Progenitor cell of endocrine pancreas (in vitro differentiated cells): ENCODE results near the gene BICC1. TPM values are rescaled to one million over a fixed set of nuclear protein-coding genes. Genes with fewer than 3 reads are reported as not detected.

Experiments
- DNase-seq: peaks from one replicate; pipeline ENCODE4 v3.0.0; 2021; ENCODE audit warnings: low spot score; ENCODE audit not compliant: unreplicated experiment
- H3K27ac Mint-ChIP-seq: 2 replicates; pipeline ENCODE4 v1.8.0; 2021; ENCODE audit warnings: mild to moderate bottlenecking, moderate library complexity, mixed read lengths
- H3K27me3 Mint-ChIP-seq: 2 replicates; pipeline ENCODE4 v1.8.0; 2021; ENCODE audit warnings: mixed read lengths
- H3K36me3 Mint-ChIP-seq: 2 replicates; pipeline ENCODE4 v1.8.0; 2022; ENCODE audit warnings: mixed read lengths; ENCODE audit not compliant: insufficient read depth
- H3K4me1 Mint-ChIP-seq: 2 replicates; pipeline ENCODE4 v1.8.0; 2021; ENCODE audit warnings: low read depth, mixed read lengths
- H3K4me3 Mint-ChIP-seq: 2 replicates; pipeline ENCODE4 v1.8.0; 2021; ENCODE audit warnings: low read depth, mild to moderate bottlenecking, moderate library complexity, mixed read lengths
- H3K9me3 Mint-ChIP-seq: 2 replicates; pipeline ENCODE4 v1.8.0; 2021; ENCODE audit warnings: low read depth, mixed read lengths
- CTCF ChIP-seq: fragments of 200-600 bp; sonication (generic); IDR thresholded peaks from one replicate; pipeline ENCODE4 v1.5.0; 2021; ENCODE audit warnings: antibody characterized with exemption, mild to moderate bottlenecking; ENCODE audit not compliant: unreplicated experiment
- total RNA-seq: library from RNA; stranded (reverse); gene quantifications from 2 replicates; pipeline ENCODE4 v1.2.1, GENCODE V29; 2021

BICC1 gene
- total RNA-seq, 1 donor from 2014 or later = 4.9 TPM

DNA sequence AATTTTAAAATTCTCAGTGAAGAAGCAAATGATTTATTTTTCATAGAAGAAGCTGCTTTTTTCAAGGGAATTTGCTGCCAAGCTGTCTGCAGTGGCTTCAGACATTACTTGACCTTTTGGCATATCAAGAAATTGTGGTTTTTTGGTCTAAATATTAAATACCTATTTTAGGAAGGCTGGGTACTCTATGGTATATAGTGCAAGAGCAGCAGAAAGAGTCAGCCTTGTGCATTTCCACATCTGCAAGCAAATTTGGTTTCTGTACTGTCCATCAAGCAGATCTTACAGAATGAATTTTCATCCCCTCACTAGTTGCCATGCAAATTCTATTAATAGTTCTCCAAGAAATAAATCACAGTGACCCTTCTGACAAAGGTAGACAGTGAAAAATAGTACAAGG lies 222.0 kb downstream of the BICC1 start:
- no peak overlapping the region for H3K27ac Mint-ChIP-seq
- H3K4me3 Mint-ChIP-seq = no peak overlapping the region
- TF ChIP-seq CTCF = no peak
- H3K4me1 Mint-ChIP-seq = no peaks in the 10 kb centered on the region
- H3K9me3 Mint-ChIP-seq = peaks cover 8% of the 10 kb centered on the region
- no peaks in the 10 kb centered on the region for H3K36me3 Mint-ChIP-seq
- DNase-seq = no peak
- H3K27me3 Mint-ChIP-seq = no peaks in the 10 kb centered on the region

DNA sequence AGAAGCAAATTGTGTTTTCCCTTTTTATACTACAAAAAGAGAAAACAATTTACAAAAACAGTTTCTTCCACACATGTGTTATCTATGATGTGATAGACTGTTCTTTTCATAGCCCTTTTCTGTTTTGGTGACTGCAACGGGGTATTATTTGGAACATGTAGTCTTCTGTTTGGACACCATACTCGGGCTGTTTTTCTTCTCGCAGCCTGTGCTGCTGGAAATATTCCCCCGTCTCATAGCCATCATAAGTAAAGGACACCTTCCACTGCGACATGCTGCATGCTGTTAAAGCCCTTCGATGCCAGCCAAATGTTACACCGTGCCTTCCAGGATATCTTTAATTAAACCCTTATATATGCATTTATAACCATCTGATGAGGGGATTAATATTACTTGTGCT lies 222.4 kb downstream of the BICC1 start:
- Mint-ChIP-seq H3K4me3 (no peak overlapping the region), H3K27me3 (no peaks in the 10 kb centered on the region), H3K4me1 (no peaks in the 10 kb centered on the region), H3K36me3 (no peaks in the 10 kb centered on the region), H3K9me3 (peaks cover 4% of the 10 kb centered on the region), H3K27ac (no peak overlapping the region)
- TF ChIP-seq CTCF = no peak
- no peak for DNase-seq

GRCh38 chr10:58740620-58741369 lies 228.1 kb downstream of the BICC1 start:
- no peak for DNase-seq
- Mint-ChIP-seq H3K4me1 (peaks cover 4% of the 10 kb centered on the region), H3K4me3 (no peak overlapping the region), H3K27ac (no peak overlapping the region), H3K9me3 (no peaks in the 10 kb centered on the region), H3K36me3 (no peaks in the 10 kb centered on the region), H3K27me3 (no peaks in the 10 kb centered on the region)
- no peak for TF ChIP-seq CTCF

GRCh38 chr10:58741673-58742072 lies 229.0 kb downstream of the BICC1 start:
- Mint-ChIP-seq H3K27ac (no peak overlapping the region), H3K4me1 (peaks cover 7% of the 10 kb centered on the region), H3K9me3 (no peaks in the 10 kb centered on the region), H3K36me3 (no peaks in the 10 kb centered on the region), H3K4me3 (no peak overlapping the region), H3K27me3 (no peaks in the 10 kb centered on the region)
- no peak for TF ChIP-seq CTCF
- no peak for DNase-seq

GRCh38 chr10:58742141-58742540 lies 229.5 kb downstream of the BICC1 start:
- no peaks in the 10 kb centered on the region for H3K36me3 Mint-ChIP-seq
- no peak overlapping the region for H3K27ac Mint-ChIP-seq
- TF ChIP-seq CTCF = no peak
- H3K4me3 Mint-ChIP-seq = no peak overlapping the region
- no peaks in the 10 kb centered on the region for H3K27me3 Mint-ChIP-seq
- DNase-seq = no peak
- peaks cover 9% of the 10 kb centered on the region for H3K4me1 Mint-ChIP-seq
- H3K9me3 Mint-ChIP-seq = no peaks in the 10 kb centered on the region
